ENCODE measurements around the gene PHC2.
"Not testable (repeated sequence)": the region's sequence is repeated elsewhere in the genome, so short reads cannot be mapped to it uniquely, and the experiment has no call there.

Gene PHC2

DNA sequence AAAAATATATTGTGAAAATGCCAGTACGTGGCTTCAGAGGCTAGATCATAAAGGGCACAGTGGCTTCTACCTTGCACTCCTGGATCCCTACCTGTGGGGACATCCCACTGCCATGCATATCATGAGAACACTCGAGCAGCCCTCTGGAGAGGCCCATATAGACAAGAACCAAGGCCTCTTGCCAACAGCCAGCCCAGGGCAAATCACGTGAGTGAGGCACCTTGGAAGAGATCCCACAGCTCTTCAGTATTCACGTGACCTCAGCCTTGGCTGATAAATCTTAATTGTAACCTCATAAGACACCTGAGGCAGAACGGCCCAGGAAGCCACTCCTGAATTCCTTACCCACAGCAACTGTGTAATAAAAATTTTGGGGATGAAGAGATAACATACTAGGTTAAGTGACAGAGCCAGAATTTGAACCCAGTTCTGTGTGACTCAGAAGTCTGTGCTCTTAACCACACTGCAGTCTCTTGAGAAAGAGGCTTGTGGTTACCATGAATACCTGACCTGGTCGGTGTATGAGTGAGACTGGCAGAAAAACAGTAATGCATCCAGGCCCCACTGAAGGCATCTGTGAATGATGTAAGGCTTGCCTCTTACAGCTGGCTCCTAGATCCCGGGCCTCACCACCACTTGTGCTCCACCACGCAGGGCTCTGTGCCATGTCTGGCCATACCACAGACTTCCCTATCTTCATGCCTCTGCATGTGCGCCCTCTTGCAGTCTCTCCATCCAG is 103.1 kb downstream of the PHC2 start:
- DNase-seq, result no peak

DNA sequence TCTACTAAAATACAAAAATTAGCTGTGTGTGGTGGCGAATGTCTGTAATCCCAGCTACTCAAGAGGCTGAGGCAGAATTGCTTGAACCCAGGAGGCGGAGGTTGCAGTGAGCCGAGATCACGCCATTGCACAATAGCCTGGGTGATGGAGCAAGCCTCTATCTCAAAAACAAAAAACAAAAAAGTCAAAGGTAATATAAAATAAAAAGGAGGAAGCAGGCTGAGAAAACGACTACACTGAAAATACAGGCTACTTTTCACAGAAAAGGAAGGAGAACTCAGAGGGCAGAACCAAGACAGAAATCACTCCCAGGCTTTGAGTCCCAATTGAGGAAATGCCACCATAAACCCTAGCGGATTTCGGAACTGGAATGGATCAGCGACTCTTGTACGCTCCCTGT is 104.1 kb downstream of the PHC2 start:
- no peak for DNase-seq

DNA sequence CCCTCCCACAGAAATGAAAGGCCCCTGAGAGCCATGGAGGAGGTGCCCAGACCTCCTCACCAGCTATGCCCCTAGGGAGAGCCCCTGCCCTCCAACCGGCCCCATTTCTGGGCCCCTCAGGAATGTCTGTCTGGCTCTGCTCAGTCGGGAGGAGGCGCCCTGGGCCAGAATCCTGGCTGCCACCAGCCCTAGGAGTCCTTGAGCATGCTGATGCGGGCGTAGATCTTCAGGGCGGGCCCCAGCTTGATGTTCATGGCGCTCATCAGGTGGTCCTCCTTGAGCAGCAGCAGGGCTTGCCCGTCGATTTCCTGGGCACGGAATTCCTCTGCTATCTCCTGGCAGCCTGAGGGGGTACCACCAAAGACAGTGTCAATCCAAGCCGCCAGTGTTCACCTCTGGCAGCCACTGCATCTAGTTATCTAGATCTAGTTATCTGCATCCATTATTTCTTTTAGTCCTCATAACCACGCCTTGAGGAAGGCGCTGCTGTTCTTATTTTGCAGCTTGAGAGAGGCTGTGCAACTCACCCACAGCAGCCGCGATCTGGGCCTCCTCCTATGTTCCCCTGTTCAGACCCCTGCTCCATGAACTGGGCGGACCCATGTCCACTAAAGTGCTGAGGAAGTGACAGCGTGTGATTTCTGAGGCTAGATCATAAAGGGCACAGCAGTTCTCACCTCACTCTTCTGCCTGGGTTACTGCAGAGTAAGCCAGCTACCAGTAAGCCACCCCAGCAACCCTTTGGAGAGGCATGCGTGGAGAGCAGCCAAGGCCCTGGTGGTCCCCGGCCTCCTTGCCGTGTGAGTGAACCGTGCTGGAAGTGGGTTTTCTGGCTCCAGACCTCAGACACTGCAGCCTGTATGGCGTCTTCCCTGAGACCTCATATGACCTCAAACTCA is 106.0 kb downstream of the PHC2 start:
- DNase-seq, result no peak

GRCh38 chr1:33323663-33324477 is 107.0 kb downstream of the PHC2 start:
- DNase-seq, result no peak

- DNase-seq, result no peak
Observed at GRCh38 chr1:33322870-33323585, 107.9 kb downstream of the PHC2 start.

- no peak for DNase-seq
Observed at GRCh38 chr1:33322109-33322508, 108.8 kb downstream of the PHC2 start.

DNA sequence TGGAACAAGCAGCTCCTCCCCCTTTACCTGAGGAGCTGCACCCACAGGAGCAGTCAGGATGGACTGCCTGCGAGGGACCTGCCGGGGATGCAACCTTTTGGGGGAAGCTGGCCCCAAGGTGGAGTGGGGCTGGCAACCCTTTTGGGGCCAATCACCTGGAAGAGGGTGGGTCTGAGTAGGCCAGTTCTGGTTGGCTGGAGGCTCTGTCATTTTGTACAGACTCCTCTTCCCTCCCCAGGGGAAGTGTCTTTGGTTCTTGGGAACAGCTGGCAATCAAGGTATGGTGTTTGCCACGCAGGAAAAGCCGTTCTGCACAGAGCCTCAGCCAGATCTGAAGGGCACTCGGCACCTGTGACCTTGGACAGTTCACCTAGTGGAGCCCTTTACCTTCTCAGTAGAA is 109.7 kb downstream of the PHC2 start:
- no peak for DNase-seq

DNA sequence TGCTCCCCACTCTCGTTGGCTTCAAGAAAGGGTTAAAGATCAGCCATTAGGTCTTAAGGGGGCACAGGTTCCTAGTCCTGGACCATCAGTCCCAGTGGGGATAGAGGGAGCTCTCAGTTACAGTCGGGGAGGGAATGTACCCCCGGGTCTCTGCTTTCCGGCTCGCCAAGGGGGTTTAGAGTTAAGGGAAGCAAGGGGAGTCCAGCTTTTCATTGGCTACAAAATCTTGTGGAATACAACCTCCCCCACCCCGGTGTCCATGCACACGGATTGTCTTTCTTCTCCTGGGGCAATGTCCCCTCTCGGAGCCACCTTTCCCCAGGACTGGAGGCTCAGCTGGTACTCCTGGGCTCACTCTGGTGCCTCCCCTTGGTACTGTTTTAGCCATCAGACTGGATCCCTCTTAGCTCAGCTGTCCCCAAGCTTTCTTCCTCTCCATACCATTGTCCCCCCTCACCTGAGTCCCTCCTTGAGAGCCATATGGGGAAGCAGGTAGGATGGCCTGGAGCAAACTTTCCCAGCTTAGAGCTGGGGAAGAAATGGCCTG is 110.2 kb downstream of the PHC2 start, which contains the start of gene A3GALT2:
TSS of gene A3GALT2 (minus strand) at position 480 of the 547 bp plus-strand sequence. CDS start at position 480, 0 bp downstream.
- DNase-seq, result no peak

DNA sequence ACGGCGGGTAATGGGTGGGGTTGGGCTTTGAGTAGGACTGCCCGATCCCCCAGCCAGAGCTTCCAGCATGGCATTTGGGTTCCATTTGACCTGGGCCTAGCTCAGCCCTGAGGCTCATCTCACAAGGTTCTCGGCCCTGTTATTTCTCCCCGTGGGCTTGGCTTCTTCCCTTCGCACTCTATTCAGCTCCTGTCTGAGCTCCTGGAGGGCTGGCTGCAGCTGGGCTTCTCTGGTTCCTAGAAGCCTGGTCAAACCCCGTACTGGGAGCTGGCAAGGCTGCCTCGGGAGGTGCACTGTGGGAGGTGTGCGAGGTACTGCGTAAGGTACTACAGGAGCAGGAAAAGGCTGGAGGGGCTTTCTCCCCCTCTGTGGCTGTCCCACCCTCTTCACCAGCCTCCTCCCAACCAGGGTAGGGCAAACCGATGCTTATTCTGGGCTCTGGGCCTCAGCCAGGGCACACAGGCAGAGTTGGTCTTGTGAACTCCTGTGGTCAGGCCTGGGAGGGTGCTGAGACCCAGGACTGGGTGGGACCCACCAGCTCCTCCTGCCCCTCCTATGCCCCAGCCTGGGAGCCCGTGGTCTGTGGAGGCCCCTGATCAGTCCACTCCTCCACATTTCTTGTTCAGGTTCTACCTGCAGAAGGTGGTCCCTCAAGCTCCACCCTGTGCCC is 110.8 kb downstream of the PHC2 start:
- DNase-seq, result no peak

DNA sequence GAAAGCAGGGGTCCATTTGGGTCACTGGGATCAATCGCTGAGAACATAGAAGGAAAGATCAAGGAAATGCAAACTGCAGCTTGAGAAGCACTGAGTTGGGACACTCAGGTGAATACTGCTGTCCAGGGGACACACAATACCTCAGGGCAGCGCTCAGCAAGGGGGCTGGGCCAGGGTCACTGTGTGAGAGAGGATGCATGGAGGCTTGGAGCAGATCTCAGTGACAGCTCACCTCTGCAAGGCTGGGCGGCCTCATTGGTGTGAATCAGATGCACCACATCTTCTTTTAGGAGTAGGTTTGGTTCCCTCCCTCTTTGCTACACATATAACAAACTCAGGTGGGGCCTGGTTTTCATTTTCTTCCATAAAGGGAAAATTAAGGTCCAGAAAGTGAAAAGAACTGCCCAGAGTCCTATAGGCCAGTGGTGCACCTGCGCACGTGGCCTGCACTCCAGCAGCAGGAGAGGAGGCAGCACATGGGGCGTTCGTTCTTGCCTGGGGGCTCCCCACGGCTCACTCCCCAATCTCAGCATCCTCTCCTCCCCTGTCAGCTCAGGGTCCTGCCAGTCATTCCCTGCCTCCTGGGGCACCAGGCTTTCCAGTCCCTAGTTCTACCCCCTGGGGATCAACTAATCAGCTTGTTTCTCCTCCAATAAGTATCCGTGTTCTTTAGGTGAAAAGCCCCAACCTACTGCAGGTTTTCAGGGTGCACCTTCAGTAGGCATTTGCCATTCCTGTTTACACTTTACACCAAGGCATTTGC is 111.5 kb downstream of the PHC2 start:
- no peak for DNase-seq

DNA sequence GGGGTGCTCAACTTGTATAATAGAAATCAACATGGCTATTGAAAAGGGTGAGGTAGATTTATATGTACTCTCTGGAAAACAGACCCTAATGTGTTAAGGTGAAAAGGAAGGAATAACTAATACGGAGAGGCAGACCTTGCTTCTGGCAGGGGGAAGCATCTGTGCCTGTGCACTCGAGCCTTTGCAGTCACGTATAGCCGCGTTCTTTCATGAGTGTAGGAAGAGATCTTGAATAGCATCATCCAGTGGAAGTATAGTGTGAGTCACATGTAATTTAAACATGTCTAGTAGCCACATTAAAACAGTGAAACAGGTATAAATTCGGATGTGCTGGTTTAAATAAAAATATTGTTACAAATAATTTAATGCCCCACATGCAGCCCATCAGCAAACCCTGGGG is 112.9 kb downstream of the PHC2 start:
- DNase-seq, result no peak

GRCh38 chr1:33317354-33317753 is 113.5 kb downstream of the PHC2 start:
- no peak for DNase-seq

- DNase-seq, result no peak
Observed at GRCh38 chr1:33316601-33317000, 114.3 kb downstream of the PHC2 start.

GRCh38 chr1:33314416-33314815 is 116.5 kb downstream of the PHC2 start:
- DNase-seq, result no peak

DNA sequence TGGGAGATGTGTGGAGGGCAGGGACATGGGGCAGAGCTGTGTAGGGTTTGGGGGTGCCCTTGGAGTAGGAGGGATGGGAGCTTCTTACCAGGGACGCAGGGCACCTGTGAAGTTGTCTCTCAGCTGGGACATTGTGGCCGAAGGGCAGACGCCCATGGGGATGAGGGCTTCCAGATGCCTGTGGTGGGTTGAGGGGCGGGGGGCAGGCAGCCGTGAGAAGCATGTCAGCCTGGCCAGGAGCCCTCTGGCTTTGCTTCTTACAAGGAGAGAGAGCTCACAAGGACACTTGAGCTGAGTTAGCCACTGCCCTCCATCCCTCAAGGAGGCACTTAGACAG is 118.5 kb downstream of the PHC2 start:
- DNase-seq, result no peak

- no peak for DNase-seq
Observed at GRCh38 chr1:33311706-33312412, 119.0 kb downstream of the PHC2 start.

GRCh38 chr1:33310702-33311101 is 120.2 kb downstream of the PHC2 start:
- DNase-seq, result no peak

- not testable (repeated sequence) for DNase-seq
Observed at GRCh38 chr1:33309351-33309750, 121.5 kb downstream of the PHC2 start.

GRCh38 chr1:33307494-33307864 is 123.4 kb downstream of the PHC2 start:
- DNase-seq, result no peak
